ENCODE data around the gene ETS2.
"Not testable (repeated sequence)": the region's sequence is repeated elsewhere in the genome, so short reads cannot be mapped to it uniquely, and the experiment has no call there.

DNA sequence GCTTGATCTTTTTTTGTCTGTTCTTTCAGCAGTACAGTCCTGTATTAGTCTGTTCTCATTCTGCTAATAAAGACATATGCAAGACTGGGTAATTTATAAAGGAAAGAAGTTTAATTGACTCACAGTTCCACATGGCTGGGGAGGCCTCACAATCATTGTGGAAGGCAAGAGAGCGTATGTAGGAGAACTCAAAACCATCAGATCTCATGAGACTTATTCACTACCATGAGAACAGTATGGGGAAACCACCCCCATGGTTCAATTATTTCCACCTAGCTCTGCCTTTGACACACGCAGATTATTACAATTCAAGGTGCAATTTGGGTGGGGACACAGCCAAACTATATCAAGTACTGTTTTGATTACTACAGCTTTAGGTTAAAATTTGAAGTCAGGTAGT lies 39.6 kb downstream of the ETS2 start:
- TF ChIP-seq, protein P1, sequence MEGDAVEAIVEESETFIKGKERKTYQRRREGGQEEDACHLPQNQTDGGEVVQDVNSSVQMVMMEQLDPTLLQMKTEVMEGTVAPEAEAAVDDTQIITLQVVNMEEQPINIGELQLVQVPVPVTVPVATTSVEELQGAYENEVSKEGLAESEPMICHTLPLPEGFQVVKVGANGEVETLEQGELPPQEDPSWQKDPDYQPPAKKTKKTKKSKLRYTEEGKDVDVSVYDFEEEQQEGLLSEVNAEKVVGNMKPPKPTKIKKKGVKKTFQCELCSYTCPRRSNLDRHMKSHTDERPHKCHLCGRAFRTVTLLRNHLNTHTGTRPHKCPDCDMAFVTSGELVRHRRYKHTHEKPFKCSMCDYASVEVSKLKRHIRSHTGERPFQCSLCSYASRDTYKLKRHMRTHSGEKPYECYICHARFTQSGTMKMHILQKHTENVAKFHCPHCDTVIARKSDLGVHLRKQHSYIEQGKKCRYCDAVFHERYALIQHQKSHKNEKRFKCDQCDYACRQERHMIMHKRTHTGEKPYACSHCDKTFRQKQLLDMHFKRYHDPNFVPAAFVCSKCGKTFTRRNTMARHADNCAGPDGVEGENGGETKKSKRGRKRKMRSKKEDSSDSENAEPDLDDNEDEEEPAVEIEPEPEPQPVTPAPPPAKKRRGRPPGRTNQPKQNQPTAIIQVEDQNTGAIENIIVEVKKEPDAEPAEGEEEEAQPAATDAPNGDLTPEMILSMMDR (IDR thresholded peaks at IDR 0.05; ENCODE audit: insufficient read depth, low read length, poor library complexity, severe bottlenecking), result not testable (repeated sequence)
- not testable (repeated sequence) for TF ChIP-seq EZH2phosphoT487 (conservative IDR thresholded peaks at IDR 0.05; ENCODE audit: low read length)
